Activated B cell treated with CpG ODN at 0.5 μM for 24 hours (primary cell): ENCODE measurements around the gene CCDC178. TPM values are rescaled to one million over a fixed set of nuclear protein-coding genes. Genes with fewer than 3 reads are reported as not detected.

ENCODE experiments used
- ATAC-seq: fragments of 200-7000 bp; cut with Tn5 transposase; one replicate; pipeline ENCODE4 v1.10.0; 2021; ENCODE audit warnings: low read depth, mild to moderate bottlenecking, moderate library complexity
- CTCF ChIA-PET: fragments of 350-600 bp; sonication (Branson Sonifier 250); formaldehyde crosslinking; loops from one replicate; lab custom pipeline; 2021; ENCODE audit warnings: antibody characterized with exemption; lab: Charles Lee
- POLR2A ChIA-PET: fragments of 350-600 bp; sonication (Branson Sonifier 250); formaldehyde crosslinking; loops from one replicate; lab custom pipeline; 2021; ENCODE audit warnings: antibody characterized with exemption; lab: Charles Lee
- DNase-seq: peaks from one replicate; pipeline ENCODE4 v3.0.0; 2022
- H3K27ac Mint-ChIP-seq: one replicate; pipeline ENCODE4 v1.8.0; 2020; ENCODE audit warnings: mixed read lengths
- H3K27me3 Mint-ChIP-seq: one replicate; pipeline ENCODE4 v1.8.0; 2021; ENCODE audit warnings: mixed read lengths
- H3K36me3 Mint-ChIP-seq: one replicate; pipeline ENCODE4 v1.8.0; 2021; ENCODE audit warnings: low read depth, mixed read lengths
- H3K4me1 Mint-ChIP-seq: one replicate; pipeline ENCODE4 v1.8.0; 2021; ENCODE audit warnings: mixed read lengths
- H3K4me3 Mint-ChIP-seq: one replicate; pipeline ENCODE4 v1.8.0; 2020; ENCODE audit warnings: mild to moderate bottlenecking, mixed read lengths
- H3K9me3 Mint-ChIP-seq: one replicate; pipeline ENCODE4 v1.8.0; 2020; ENCODE audit warnings: mixed read lengths
- intact Hi-C: fragments of 100-400 bp; cut with micrococcal nuclease; formaldehyde crosslinking; loops from one replicate; pipeline ENCODE4 v1.15.1; 2024
- total RNA-seq: library from RNA; stranded (reverse); gene quantifications from 2 replicates; pipeline ENCODE4 v1.2.3, GENCODE V29; 2022
- TF ChIP-seq, protein P1 (sequence below): fragments of 200-600 bp; IDR thresholded peaks from one replicate; pipeline ENCODE4 v1.8.0; 2022; ENCODE audit warnings: antibody characterized with exemption, mild to moderate bottlenecking

The CCDC178 gene
- total RNA-seq, 1 donor from 2014 or later: not detected

DNA sequence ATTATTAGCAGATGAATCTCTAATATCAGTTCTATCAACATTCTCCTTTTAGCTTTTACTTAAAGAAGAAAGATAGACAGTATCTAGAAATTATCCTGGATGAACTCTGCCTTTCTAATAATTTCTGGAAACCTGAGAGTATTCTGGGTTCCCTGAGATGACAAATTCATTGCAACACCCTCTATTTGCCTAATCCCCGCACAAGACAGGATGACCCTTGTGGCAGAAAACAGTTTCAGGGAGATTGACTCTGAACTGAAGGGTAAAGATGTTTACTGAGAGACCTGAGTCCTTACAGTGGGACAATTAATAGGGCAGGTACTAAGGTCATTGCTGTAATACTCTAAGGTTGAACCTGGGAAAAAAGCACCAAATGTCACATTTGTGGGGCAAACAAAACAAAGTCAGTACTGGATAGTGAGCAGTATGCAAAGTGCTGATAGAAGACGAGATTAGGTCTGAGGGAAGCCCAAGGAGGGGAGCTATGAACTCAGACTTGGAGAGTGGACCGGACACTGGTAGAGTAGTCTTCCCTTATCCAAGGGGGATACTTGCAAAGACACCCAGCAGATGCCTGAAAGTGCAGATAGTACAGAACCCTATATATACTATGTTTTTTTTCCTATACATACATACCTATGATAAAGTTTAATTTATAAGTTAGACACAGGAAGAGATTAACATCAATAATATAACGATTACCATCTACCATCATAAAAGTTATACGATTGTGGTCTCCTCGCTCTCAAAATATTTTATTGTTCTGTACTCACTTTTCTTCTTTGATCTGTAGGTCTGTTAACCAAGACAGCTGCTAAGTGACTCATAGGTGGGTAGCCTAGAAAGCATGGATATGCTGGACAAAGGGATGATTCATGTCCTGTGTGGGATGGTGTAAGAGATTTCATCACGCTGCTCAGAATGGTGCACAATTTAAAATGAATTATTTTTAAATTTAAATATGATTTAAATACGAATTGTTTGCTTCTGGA is 519.4 kb downstream of the CCDC178 start:
- intact Hi-C loops: loop anchor here (1.0 to 10.0 kb wide), 3 partner anchors 9 to 456 kb away; no protein-coding TSS in a partner anchor
- ChIA-PET CTCF (interaction anchor here (0.9 to 4.0 kb wide), 3 partner anchors 206 to 237 kb away, joined by 3 to 57 read pairs (median 4); no protein-coding TSS in a partner anchor), POLR2A (interaction anchor here (0.7 kb wide), 2 partner anchors 148 to 207 kb away, joined by 4 to 6 read pairs; partner anchors contain the start of gene KLHL14)
- Mint-ChIP-seq H3K4me1 (peaks cover 39% of the 10 kb centered on the region), H3K27me3 (no peaks in the 10 kb centered on the region), H3K9me3 (no peaks in the 10 kb centered on the region), H3K36me3 (no peaks in the 10 kb centered on the region), H3K27ac (no peak overlapping the region), H3K4me3 (no peak overlapping the region)
- DNase-seq (no peak), ATAC-seq (no peak)
- TF ChIP-seq, protein P1, sequence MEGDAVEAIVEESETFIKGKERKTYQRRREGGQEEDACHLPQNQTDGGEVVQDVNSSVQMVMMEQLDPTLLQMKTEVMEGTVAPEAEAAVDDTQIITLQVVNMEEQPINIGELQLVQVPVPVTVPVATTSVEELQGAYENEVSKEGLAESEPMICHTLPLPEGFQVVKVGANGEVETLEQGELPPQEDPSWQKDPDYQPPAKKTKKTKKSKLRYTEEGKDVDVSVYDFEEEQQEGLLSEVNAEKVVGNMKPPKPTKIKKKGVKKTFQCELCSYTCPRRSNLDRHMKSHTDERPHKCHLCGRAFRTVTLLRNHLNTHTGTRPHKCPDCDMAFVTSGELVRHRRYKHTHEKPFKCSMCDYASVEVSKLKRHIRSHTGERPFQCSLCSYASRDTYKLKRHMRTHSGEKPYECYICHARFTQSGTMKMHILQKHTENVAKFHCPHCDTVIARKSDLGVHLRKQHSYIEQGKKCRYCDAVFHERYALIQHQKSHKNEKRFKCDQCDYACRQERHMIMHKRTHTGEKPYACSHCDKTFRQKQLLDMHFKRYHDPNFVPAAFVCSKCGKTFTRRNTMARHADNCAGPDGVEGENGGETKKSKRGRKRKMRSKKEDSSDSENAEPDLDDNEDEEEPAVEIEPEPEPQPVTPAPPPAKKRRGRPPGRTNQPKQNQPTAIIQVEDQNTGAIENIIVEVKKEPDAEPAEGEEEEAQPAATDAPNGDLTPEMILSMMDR: no peak

DNA sequence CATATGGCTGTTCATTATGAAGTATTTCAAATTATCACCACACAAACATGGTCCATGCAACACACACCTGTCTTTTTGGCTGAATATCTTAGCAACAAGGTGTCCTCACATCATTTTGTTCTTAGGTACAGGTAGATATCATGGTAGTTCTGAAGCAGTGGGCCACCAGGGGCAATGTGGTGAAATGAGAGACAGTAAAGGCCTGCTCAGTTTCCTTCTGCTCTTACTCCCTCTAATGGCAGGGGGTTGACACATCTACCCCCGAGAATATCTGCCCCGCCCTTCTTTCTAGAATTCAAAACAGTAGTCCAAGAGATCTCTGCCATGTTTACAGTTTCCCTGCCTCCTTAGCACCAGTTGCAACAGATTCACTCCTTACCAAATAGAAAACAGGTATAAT is 520.7 kb downstream of the CCDC178 start:
- no peak for DNase-seq
- no peaks in the 10 kb centered on the region for H3K36me3 Mint-ChIP-seq
- intact Hi-C loops: loop anchor here (1.0 to 10.0 kb wide), 13 partner anchors 11 to 825 kb away; partner anchors contain the start of gene RNF138
- ChIA-PET POLR2A (no interaction called here), CTCF (interaction anchor here (0.9 to 4.0 kb wide), 2 partner anchors 204 to 212 kb away, joined by 3 to 57 read pairs; no protein-coding TSS in a partner anchor)
- H3K4me3 Mint-ChIP-seq: peak overlapping the region; percentile 42
- H3K27me3 Mint-ChIP-seq: no peaks in the 10 kb centered on the region
- TF ChIP-seq, protein P1: peak; percentile 72
- H3K27ac Mint-ChIP-seq: peak overlapping the region; percentile 72
- peak; percentile 96 for ATAC-seq
- H3K9me3 Mint-ChIP-seq: no peaks in the 10 kb centered on the region
- H3K4me1 Mint-ChIP-seq: peaks cover 47% of the 10 kb centered on the region

DNA sequence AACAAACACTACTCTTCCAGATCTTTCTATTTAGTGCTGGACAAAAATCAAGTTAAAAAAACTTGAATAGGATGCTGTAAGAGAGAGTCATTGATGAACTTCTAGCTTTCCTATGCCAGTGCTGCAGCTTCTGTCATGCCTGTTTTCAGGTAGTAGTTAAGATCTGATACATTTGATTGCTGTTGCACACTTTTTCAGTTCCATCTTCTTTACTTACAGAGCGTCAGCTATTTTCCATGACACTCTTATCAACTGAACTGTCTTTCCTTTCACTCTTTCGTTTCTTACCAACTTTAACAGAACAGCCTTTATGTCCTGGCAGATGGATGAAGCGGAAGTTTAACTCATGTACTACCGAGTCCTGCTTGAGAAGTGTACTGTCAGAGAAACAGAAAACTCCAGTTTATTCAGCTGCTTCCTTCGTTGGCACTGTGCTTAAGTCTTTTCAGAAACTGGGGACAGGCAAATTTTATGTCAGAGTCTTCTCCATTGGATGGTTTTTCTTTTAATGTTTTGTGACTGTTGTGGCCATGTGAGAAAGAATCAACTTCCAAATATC is 521.8 kb downstream of the CCDC178 start:
- Mint-ChIP-seq H3K27me3 (no peaks in the 10 kb centered on the region), H3K4me1 (peaks cover 45% of the 10 kb centered on the region), H3K4me3 (peak overlapping the region; percentile 29), H3K27ac (peak overlapping the region; percentile 72), H3K9me3 (no peaks in the 10 kb centered on the region), H3K36me3 (no peaks in the 10 kb centered on the region)
- ChIA-PET POLR2A (interaction anchor here (0.8 to 4.0 kb wide), 5 partner anchors 9 to 166 kb away, joined by 5 to 23 read pairs (median 6); partner anchors contain the start of gene KLHL14), CTCF (interaction anchor here (0.6 to 3.4 kb wide), 8 partner anchors 9 to 203 kb away, joined by 3 to 49 read pairs (median 4); partner anchors contain the start of gene KLHL14)
- TF ChIP-seq, protein P1: no peak
- DNase-seq: no peak
- ATAC-seq: peak; percentile 40
- intact Hi-C loops: loop anchor here (1.0 to 10.0 kb wide), 11 partner anchors 16 to 824 kb away; partner anchors contain the start of gene RNF138

DNA sequence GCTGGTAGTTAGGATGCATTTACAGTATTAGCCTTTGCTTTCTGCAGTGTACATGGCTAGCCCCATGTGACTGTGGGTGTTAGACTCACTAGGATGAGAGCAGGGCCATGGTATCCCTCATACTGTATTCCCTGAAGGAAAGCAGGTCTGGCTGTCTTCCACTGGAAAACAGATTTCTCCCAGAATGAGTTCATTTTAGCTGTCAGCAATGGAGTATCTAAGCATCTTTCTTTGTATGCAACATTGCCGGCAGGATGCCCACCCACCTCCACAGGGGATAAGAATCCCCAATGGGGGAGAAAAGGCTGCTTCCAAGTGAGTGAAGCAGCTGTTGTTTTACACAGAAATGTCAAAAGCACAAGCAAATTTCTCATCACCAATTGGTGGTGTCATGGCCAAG is 525.0 kb downstream of the CCDC178 start:
- H3K9me3 Mint-ChIP-seq: no peaks in the 10 kb centered on the region
- no peak overlapping the region for H3K27ac Mint-ChIP-seq
- intact Hi-C loops: loop anchor here (5.0 to 10.0 kb wide), 3 partner anchors 68 to 821 kb away; partner anchors contain the start of gene RNF138
- ChIA-PET CTCF (interaction anchor here (1.3 kb wide), 1 partner anchor 200 kb away, joined by 4 read pairs; no protein-coding TSS in a partner anchor), POLR2A (interaction anchor here (4.0 kb wide), 1 partner anchor 142 kb away, joined by 21 read pairs; the partner anchor contains the start of gene KLHL14)
- no peaks in the 10 kb centered on the region for H3K27me3 Mint-ChIP-seq
- TF ChIP-seq, protein P1: no peak
- ATAC-seq (no peak), DNase-seq (no peak)
- no peaks in the 10 kb centered on the region for H3K36me3 Mint-ChIP-seq
- peaks cover 49% of the 10 kb centered on the region for H3K4me1 Mint-ChIP-seq
- no peak overlapping the region for H3K4me3 Mint-ChIP-seq
